ENCODE measurements around the gene LPGAT1.

LPGAT1 gene

DNA sequence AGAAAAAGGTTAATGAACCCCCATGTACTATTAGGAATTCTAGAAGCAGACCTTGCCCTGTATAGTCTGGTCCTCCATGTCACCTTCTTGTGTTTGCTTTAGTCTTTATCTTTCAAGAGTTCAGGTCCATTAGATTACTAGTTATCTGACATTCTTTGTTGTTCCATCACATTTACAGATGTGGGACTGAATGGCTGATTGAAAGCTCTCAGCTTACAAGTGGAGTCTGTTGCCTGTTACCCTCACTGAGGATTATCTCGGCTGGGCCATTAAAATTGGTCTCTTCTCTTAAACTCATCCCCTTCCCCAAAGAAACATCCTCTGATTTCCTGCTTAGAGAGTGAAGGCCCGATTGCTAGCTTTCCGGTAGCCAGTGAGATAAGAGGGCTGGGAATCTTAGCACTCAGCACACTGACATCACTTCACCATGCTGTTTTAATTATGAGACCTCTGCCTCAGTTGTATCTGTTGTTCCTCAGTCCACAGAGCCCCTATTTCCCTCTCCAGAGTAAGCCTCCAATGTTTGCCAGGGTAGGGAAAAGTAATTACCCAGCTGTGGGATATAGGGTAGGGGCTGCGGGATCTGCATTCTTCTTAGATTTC is 76.8 kb downstream of the LPGAT1 start:
- no peak for DNase-seq

DNA sequence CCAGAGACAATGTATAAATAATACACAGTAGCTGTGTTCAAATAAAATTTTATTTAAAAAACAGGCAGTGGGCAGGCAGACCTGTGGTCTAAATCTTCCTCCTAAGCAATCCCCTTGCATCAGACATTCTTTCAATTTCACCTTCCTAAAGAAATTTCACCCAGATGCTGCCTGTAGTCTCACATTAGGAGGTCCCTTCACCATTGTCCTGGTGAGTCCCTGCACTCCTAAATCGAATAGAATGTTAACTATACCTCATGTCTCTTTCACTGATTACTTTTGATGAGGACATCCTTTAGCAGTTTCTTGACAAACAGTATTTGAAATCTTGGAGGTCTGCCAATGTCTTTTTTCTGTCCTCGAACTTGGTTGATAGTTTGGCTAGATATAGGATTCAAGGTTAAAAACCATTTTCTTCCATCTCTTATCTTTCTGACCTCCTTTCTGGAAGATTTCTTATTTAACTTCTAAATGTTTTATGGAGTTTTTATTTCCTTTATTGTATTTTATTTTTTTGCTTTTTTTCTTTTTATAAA is 77.5 kb downstream of the LPGAT1 start:
- DNase-seq, result no peak

- no peak for DNase-seq
These were observed 78.2 kb downstream of the LPGAT1 start for GRCh38 chr1:211752317-211752716.

- no peak for DNase-seq
These were observed 79.1 kb downstream of the LPGAT1 start for GRCh38 chr1:211751438-211751837.

GRCh38 chr1:211750599-211750998 is 80.0 kb downstream of the LPGAT1 start:
- no peak for DNase-seq

GRCh38 chr1:211749251-211749650 is 81.3 kb downstream of the LPGAT1 start:
- no peak for DNase-seq

DNA sequence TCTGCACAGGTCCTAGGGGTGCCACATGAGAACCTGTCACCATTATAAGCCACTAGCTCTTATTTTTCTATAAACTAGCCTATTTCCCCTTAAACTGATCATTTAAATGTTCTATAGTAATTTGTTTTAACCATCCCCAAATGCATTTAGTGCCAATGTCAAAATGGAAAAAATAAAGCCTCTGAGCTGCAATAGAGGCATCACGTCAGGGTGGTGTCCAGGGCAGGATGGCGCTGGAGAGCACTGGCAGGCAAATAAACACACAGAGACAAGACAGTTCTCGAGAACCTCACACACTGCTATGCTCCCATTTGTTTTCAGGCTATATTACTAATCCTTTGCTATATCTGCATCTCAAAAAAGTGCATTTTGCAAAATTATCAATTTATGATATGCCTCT is 81.8 kb downstream of the LPGAT1 start:
- no peak for DNase-seq

GRCh38 chr1:211742889-211743529 is 87.6 kb downstream of the LPGAT1 start:
- no peak for DNase-seq

GRCh38 chr1:211742272-211742671 is 88.3 kb downstream of the LPGAT1 start:
- no peak for DNase-seq

GRCh38 chr1:211741788-211742187 is 88.8 kb downstream of the LPGAT1 start:
- DNase-seq, result no peak

GRCh38 chr1:211741116-211741515 is 89.4 kb downstream of the LPGAT1 start:
- no peak for DNase-seq

DNA sequence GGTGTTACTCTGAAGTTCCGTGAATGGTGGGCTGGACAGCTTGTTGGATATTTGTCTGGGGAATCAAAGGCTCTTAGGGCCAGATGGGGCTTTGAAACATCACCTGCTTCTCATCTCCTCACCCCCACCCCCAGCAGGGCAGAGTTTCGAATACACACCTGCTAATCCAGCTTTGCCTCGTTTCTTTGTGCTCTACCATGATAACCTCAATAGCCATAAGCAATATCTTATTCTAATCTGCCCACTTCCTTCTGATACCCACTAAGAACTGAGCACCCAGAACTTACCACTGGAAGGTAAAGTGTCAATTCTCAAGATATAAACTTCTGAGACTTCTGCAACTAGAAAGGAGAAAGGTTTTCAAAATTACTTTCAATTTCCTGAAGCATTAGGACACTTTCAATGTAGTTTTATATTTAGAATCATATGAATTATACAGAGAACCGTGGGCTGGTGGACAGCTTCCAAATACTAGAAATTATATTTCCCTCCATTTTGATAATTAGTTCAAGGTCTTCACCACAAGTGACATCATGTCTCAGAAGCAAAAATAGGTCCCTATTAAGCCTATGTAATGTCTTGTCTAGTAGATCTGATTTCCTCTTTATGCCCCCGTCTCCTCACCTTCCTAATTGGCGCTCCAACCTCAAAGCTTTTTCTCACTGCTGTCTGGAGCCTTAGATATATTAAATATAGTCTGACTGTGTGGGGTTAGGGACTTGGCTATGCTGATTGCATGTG is 90.7 kb downstream of the LPGAT1 start:
- no peak for DNase-seq

- peak; percentile 67 for DNase-seq
These were observed 91.8 kb downstream of the LPGAT1 start for GRCh38 chr1:211738691-211739301.

DNA sequence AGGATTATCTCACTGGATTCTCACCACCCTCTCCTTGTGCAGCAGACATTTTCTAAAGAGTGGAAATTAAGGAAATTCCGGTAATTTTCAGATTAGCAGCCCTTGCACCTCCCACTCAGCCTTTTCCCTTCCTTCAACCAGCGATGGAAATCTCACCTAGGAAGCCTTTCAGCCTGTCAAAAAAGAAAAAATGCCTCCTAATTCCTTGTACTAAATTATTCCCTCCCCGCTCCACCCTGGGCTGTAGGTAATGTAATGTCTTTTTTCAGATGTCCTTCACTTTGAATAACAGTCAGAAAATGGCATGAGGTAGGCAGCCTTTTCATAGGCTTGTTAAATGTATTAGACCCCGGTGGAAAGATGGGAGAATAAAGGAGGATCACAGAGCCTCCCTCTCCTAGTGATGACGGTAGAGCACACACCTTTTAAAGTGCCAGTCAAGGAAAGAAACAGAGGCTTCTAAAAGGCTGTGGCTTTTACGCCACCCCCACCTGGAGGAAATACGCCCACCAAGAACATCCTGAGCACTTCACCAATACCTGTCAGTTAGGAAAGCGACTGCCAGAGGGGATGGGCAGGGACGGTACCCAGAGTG is 92.4 kb downstream of the LPGAT1 start:
- DNase-seq, result no peak

DNA sequence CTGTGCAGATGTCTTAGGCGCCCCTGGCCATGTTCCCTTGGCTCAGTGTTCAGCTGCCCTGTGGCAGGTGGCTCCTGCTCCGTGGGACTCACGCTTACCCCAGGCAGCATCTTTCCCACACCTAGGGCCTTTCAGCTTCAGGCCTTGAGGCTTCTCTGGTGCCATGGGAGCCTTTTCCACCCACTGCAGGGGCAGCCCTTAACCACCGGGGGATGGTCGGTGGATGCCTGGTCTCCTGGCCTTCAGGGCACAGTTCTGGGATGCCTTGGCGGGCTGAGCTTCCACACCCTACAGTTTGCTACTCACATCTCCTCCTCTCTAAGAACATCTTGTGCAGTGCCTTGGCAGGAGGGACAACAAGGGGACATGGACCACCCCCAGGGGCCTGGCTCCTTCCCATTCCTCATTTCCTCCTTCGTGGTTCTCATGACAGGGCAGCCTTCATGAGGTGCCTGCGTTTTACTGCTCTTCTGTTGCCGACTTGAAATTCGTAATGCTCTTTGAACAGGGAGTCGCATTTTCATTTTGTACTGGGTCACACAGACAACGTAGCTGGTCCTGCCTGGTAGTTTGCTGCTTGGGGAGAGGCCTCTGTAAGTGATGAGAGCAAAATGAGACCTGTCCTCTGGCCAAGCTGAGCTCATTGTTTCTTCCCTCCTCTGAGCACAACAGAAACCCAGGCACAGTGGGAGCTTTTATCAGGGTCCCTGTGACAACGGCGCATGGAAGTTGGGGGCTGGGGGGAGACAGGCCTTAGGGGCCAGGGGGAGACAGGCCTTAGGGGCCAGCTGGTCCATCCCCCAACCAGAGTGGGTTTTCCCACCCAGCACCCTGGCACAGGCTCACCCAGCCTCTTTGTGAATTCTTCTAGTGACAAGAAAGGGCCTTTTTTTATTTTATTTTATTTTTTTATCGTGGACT is 93.2 kb downstream of the LPGAT1 start:
- DNase-seq, result no peak

DNA sequence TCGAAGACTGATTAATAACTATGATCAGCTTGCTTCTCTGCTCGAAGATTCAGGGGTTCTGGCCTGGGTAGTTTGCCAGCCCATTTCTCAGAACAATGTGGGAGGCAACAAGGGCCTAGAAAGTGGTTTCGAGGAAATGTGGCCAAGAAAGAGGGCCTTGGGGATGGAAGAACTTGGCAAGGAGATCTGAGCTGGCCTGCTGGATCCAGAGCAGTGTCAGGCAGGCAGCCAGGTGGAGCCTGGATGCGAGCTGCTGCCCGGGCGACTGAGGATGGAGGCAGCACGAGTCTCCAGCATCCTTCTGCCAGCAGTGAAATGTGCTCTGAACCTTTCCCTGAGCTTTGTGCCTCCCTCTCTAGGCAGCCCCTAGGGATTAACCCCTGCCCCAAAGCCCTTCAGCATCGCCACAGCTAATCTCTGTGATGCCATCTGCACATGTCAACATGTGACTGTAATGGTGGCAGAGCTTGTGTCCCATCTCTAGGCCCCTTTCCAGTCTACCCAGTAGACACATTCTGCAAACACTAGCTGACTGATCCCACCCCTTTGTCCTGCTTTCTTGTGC is 94.1 kb downstream of the LPGAT1 start:
- no peak for DNase-seq

DNA sequence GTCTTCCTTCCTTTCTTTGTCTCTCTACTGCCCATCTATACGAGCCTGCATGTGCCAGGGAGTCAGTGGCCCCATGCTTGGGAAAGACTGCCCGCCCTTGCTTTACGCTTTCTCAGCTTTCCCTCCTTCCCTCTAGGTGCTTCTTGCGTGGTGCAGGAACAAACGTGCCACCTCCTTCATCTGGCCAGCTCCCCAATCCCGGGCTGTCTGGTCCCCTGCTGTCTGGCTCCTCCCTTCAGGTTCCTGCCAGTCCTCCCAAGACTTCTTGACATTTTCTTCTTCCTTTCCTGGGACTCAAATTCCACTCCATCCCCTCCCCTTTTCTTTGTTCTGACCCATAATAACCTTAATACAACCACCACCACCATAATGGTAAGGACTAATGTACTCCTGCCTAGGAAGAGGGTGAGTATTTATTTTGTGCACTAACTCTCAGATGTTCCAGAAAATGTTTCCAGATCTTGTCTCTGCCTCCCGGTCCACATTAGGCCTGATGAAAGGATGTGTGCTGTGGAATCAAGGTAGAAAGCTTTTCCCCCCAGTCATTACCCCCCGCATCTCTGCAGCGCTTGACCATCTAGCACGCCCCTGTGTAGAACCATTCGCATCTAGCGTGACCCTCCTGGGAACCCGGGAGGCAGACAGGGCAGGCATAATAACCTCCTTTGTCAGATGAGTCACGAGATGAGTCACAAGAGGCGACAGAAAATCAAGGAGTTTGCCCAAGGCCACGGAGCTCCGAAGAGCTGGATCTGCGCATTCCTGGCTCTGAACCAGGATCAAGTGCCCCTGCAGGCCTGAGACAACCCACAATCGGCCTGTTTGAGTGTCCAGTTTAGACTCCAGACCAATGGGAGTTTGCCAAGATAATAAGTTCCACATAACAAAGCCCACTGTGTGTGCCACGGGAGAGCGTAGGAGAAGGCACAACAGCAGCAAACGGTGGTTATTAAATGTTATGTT is 95.1 kb downstream of the LPGAT1 start:
- DNase-seq, result no peak

GRCh38 chr1:211734791-211735190 is 95.8 kb downstream of the LPGAT1 start:
- DNase-seq, result no peak

DNA sequence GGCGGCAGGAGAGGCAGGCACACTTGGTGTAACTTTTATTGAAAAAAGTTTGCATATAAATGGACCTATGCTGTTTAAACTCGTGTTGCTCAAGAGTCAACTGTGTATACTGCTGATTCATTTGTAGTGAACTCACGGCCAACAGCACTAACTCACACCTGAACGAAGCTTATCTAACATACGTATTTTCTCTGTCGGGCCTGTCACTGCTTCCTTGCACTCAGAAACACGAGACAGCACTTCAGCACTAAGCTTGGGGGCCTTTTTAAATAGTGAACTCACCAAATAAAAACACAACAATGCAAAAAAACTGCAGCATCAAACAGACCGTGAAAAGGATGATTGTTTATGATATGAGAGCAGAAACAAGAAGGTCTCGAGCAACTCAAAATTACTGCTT is 96.2 kb downstream of the LPGAT1 start:
- DNase-seq, result no peak

- no peak for DNase-seq
These were observed 98.1 kb downstream of the LPGAT1 start for GRCh38 chr1:211732293-211732980.

All from activated effector memory CD4-positive, alpha-beta T cell treated with anti-CD3 and anti-CD28 coated beads, Interleukin-2, amount 50 U/mL, for 16 hours (primary cell).